T47D (cell line): ENCODE data around the gene CERS6.
"Not testable (repeated sequence)": the region's sequence is repeated elsewhere in the genome, so short reads cannot be mapped to it uniquely, and the experiment has no call there.

ENCODE experiments used
- DNase-seq, 2 experiments: peaks; one replicate each; pipeline versions ENCODE4 v3.0.0 to v3.0.0-alpha.2; 2011 to 2012; ENCODE audit warnings: low read depth in 1 of 2, low spot score in 1 of 2
- JUND ChIP-seq: IDR thresholded peaks from 2 replicates; pipeline ENCODE4 v1.6.1; 2012; ENCODE audit warnings: low read depth
- in situ Hi-C: cut with HindIII; loops from 2 replicates; pipeline ENCODE4 v1.10.0; 2016; ENCODE audit warnings: low sequenced_read_pairs, low pct_unique_long_range_greater_than_20kb

CERS6 gene

GRCh38 chr2:168480825-168481585, 24.9 kb downstream of the CERS6 start:
- DNase-seq: peak in 1 of 2 experiments; percentile 58
- TF ChIP-seq JUND: no peak
- in situ Hi-C loops: no loop called here

GRCh38 chr2:168482269-168482668, 26.2 kb downstream of the CERS6 start:
- in situ Hi-C loops: no loop called here
- no peak for TF ChIP-seq JUND
- no peak for DNase-seq

GRCh38 chr2:168482952-168483831, 27.1 kb downstream of the CERS6 start:
- no peak for TF ChIP-seq JUND
- DNase-seq: no peak

GRCh38 chr2:168486477-168486876, 30.4 kb downstream of the CERS6 start:
- DNase-seq: no peak
- TF ChIP-seq JUND: no peak
- in situ Hi-C loops: no loop called here

More at GRCh38 chr2:168482952-168483831, 27.1 kb downstream of the CERS6 start:
- in situ Hi-C loops: no loop called here

GRCh38 chr2:168490015-168490874, 34.2 kb downstream of the CERS6 start:
- no peak for DNase-seq
- TF ChIP-seq JUND: no peak
- in situ Hi-C loops: no loop called here

- TF ChIP-seq JUND: no peak
- no peak for DNase-seq
- in situ Hi-C loops: no loop called here
Measured at GRCh38 chr2:168490946-168491605, 35.0 kb downstream of the CERS6 start.

- in situ Hi-C loops, DNase-seq: not testable (repeated sequence)
Measured at GRCh38 chr2:168491728-168492127, 35.7 kb downstream of the CERS6 start.

GRCh38 chr2:168493219-168493618, 37.1 kb downstream of the CERS6 start:
- DNase-seq, in situ Hi-C loops: not testable (repeated sequence)

GRCh38 chr2:168494190-168494711, 38.2 kb downstream of the CERS6 start:
- no peak for DNase-seq
- no peak for TF ChIP-seq JUND
- in situ Hi-C loops: no loop called here

GRCh38 chr2:168495524-168495923, 39.5 kb downstream of the CERS6 start:
- in situ Hi-C loops: no loop called here
- no peak for TF ChIP-seq JUND
- no peak for DNase-seq

- no peak for TF ChIP-seq JUND
- in situ Hi-C loops: no loop called here
Measured at GRCh38 chr2:168496906-168497305, 40.8 kb downstream of the CERS6 start.

GRCh38 chr2:168499500-168499899, 43.4 kb downstream of the CERS6 start:
- in situ Hi-C loops: no loop called here
- DNase-seq: no peak
- no peak for TF ChIP-seq JUND

More at GRCh38 chr2:168496906-168497305, 40.8 kb downstream of the CERS6 start:
- no peak for DNase-seq
